ENCODE results near the gene CD70. TPM values are rescaled to one million over a fixed set of nuclear protein-coding genes. Genes with fewer than 3 reads are reported as not detected.
"Not testable (repeated sequence)": the region's sequence is repeated elsewhere in the genome, so short reads cannot be mapped to it uniquely, and the experiment has no call there.

The CD70 gene
- total RNA-seq, 2 experiments from 2014 or later, result 3.3 to 3.6 TPM

DNA sequence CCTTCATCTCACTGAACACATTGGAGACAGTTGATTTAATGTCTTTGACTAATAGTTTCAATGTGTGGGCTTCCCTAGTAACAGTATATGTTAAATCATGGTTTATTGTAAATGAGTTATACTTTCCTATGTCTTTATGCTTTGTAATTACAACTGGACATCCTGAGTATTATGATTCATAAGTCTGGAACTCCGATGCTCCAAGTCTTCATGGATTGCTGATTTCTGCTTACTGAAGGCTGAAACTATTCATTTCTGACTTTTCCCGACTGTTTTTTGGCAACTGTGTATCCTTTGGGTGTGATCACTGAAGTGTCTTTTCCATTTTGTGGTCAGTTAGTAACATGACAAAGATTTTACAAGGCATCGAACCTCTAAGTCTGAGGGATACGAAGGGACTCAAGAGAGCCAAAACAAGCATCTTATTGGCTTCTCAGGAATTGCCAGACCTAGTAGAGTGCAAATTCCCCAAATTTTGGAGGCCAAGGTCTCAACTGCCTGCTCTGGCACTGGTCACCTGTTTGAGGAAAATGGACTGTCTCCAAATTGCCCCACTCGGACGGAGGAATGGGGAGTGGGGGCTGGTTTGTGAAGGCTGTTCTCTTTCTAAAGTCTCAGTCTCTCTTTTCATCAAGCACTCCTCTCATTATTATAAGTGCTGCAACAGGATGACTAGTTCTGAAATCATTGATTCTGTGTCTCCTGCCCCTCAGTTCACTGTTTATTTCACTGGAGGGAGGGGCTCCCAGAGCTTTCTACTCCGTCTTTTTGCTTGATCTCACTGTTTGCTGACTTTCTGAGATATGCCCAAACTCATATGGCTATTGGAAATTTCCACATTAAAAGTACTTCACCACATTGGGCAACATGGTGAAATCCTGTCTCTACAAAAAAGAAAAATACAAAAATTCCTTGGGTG is 20.2 kb upstream of the CD70 start:
- ATAC-seq (peak; percentile 27), DNase-seq (no peak)
- H3K27ac Mint-ChIP-seq, result no peak overlapping the region
- peaks cover 3% of the 10 kb centered on the region for H3K36me3 Mint-ChIP-seq (ENCODE audit: low read depth)
- H3K27me3 Mint-ChIP-seq, result peaks cover 27% of the 10 kb centered on the region
- H3K4me3 Mint-ChIP-seq, result no peak overlapping the region
- CTCF ChIA-PET, result no interaction called here
- no peaks in the 10 kb centered on the region for H3K9me3 Mint-ChIP-seq (ENCODE audit: low read depth)
- intact Hi-C loops (cut with DNase I, micrococcal nuclease), result no loop called here
- POLR2A ChIA-PET, result interaction anchor here (0.6 kb wide), 1 partner anchor 28 kb away, joined by 5 read pairs; no protein-coding TSS in a partner anchor
- H3K4me1 Mint-ChIP-seq, result peaks cover 25% of the 10 kb centered on the region

DNA sequence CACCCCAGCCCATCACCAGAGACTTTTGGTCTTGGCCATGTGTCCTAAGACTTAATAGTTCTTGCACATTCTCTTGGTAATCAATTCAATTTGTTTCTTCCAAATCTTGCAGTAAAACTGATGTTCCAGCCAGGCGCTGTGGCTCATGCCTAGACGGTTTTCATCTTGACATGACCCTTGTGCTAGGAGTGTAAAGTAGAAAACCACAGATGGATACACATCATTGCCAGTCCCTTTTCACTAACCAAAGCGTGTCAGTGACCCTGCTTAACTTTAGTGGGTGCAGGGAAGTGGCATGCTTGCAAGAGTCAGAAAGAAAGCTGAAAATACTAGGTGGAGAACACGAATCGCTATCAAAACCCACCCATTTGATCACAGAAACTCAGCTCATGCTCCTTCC is 18.0 kb upstream of the CD70 start:
- Mint-ChIP-seq H3K4me3 (no peak overlapping the region), H3K36me3 (ENCODE audit: low read depth) (peaks cover 3% of the 10 kb centered on the region), H3K9me3 (ENCODE audit: low read depth) (no peaks in the 10 kb centered on the region), H3K4me1 (peaks cover 21% of the 10 kb centered on the region), H3K27me3 (peaks cover 23% of the 10 kb centered on the region), H3K27ac (no peak overlapping the region)
- intact Hi-C loops (cut with DNase I, micrococcal nuclease), result no loop called here
- DNase-seq, result no peak
- no peak for ATAC-seq
- CTCF ChIA-PET, result interaction anchor here (0.7 to 1.3 kb wide), 2 partner anchors 8 to 339 kb away, joined by 3 to 5 read pairs; no protein-coding TSS in a partner anchor
- POLR2A ChIA-PET, result no interaction called here

DNA sequence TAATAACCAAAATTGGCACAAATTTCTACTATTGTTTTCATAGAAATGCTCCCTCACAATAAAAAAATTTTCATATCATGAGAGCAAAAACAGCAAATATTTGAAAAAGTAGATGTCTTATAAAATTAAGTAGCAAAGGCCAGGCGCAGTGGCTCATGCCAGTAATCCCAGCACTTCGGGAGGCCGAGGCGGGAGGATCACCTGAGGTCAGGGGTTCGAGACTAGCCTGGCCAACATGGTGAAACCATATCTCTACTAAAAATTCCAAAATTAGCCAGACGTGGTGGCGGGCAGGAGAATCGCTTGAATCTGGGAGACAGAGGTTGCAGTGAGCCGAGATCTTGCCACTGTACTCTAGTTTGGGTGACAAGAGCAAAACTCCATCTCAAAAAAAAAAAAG is 17.2 kb upstream of the CD70 start:
- POLR2A ChIA-PET; CTCF ChIA-PET; intact Hi-C loops (cut with DNase I, micrococcal nuclease); H3K27ac Mint-ChIP-seq; H3K4me3 Mint-ChIP-seq; H3K36me3 Mint-ChIP-seq (ENCODE audit: low read depth); H3K9me3 Mint-ChIP-seq (ENCODE audit: low read depth); DNase-seq; ATAC-seq: not testable (repeated sequence)
- Mint-ChIP-seq H3K27me3 (peaks cover 21% of the 10 kb centered on the region), H3K4me1 (peaks cover 17% of the 10 kb centered on the region)

DNA sequence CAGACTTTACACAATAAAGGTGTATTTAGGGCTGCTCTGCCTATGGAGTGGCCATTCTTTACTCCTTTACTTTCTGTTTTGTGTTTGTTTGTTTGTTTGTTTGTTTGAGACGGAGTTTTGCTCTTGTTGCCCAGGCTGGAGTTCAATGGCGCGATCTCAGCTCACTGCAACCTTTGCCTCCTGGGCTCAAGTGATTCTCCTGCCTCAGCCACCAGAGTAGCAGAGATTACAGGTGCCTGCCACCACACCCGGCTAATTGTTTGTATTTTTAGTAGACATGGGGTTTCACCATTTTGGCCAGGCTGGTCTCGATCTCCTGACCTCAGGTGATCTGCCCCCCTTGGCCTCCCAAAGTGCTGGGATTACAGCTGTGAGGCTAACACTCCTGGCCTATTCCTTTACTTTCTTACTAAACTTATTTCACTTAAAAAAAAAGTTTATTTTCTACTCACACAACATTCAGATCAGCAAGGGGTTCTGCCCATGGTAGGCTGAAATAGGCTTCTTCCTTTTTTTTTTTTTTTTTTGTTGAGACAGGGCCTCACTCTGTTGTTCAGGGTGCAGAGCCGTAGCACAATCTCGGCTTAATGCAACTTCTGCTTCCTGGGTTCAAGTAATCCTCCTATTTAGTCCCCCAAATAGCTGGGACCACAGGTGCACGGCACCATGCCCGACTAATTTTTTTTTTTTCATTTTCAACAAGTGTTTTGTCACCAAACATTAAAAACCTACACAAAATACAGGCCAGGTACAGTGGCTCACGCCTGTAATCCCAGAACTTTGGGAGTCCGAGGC is 15.5 kb upstream of the CD70 start:
- H3K27ac Mint-ChIP-seq; H3K4me3 Mint-ChIP-seq; intact Hi-C loops (cut with DNase I, micrococcal nuclease); POLR2A ChIA-PET; H3K9me3 Mint-ChIP-seq (ENCODE audit: low read depth); CTCF ChIA-PET; DNase-seq; ATAC-seq; H3K36me3 Mint-ChIP-seq (ENCODE audit: low read depth): not testable (repeated sequence)
- Mint-ChIP-seq H3K27me3 (peaks cover 14% of the 10 kb centered on the region), H3K4me1 (peaks cover 16% of the 10 kb centered on the region)

DNA sequence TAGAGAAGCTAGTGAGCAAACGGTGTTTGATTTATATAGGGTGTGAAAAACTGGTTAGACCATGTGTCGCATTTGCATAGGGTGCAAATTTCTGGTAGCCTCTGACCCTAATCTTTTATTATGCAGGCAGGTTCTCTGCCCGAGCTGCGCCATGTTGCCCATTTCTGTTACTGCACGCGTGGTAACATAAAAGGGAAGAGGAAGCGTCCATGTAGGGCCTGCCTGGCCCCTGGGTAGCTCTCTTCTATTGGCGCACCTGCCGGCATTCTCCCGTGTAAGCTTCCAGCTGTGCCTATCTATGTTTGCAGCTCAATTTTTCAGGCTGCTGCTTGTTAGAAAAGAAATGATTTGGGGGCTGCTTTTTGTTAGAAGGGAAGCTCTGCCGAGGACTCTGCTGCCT is 14.0 kb upstream of the CD70 start:
- ChIA-PET CTCF (interaction anchor here (0.6 to 1.0 kb wide), 4 partner anchors 13 to 1973 kb away, joined by 3 to 5 read pairs (median 4); no protein-coding TSS in a partner anchor), POLR2A (interaction anchor here (0.6 kb wide), 1 partner anchor 321 kb away, joined by 5 read pairs; no protein-coding TSS in a partner anchor)
- H3K27ac Mint-ChIP-seq, result no peak overlapping the region
- H3K4me3 Mint-ChIP-seq, result no peak overlapping the region
- H3K36me3 Mint-ChIP-seq (ENCODE audit: low read depth), result no peaks in the 10 kb centered on the region
- peaks cover 21% of the 10 kb centered on the region for H3K4me1 Mint-ChIP-seq
- DNase-seq, result no peak
- H3K27me3 Mint-ChIP-seq, result peaks cover 5% of the 10 kb centered on the region
- intact Hi-C loops (cut with DNase I, micrococcal nuclease), result no loop called here
- no peaks in the 10 kb centered on the region for H3K9me3 Mint-ChIP-seq (ENCODE audit: low read depth)
- ATAC-seq, result no peak

DNA sequence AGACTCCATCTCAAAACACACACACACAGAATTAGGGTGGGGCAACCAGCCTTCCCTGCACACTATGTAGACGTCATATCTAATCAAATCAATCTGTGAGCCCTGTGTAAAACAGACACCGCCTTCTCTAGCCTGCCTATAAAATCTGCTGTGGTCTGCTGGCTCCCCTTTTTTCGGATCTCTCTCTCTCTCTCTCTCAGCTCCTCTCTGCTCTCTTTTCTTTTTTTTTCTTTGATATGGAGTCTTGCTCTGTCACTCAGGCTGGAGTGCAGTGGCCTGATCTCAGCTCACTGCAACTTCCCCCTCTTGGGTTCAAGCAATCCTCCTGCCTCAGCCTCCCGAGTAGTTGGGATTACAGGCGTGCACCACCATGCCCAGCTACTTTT is 11.8 kb upstream of the CD70 start:
- Mint-ChIP-seq H3K27ac (no peak overlapping the region), H3K4me1 (peaks cover 32% of the 10 kb centered on the region), H3K9me3 (ENCODE audit: low read depth) (no peaks in the 10 kb centered on the region), H3K27me3 (peaks cover 3% of the 10 kb centered on the region), H3K4me3 (no peak overlapping the region), H3K36me3 (ENCODE audit: low read depth) (no peaks in the 10 kb centered on the region)
- ATAC-seq (no peak), DNase-seq (no peak)
- ChIA-PET POLR2A (interaction anchor here (0.7 kb wide), 1 partner anchor 884 kb away, joined by 4 read pairs; no protein-coding TSS in a partner anchor), CTCF (interaction anchor here (1.1 kb wide), 1 partner anchor 637 kb away, joined by 3 read pairs; no protein-coding TSS in a partner anchor)
- intact Hi-C loops (cut with DNase I, micrococcal nuclease), result no loop called here

DNA sequence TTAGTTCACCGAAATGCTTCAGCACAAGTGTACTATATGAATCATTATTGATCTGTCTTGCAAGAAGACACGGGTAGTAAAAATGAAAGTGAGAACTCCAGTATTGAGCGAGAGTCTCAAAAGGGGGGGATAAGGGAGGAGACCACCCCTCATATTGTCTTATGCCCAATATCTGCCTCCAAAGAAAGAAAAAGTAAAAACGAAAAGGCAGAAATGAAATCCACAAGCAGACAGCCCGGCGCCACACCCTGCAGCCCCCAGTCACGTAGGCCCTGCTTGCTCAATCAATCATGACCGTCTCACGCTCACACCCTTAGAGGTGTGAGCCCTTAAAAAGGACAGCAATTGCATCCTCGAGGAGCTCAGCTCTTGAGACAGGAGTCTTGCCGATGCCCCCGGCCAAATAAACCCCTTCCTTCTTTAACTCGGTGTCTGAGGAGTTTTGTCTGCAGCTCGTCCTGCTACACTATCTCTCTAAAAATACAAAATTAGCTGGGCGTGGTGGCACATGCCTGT is 10.6 kb upstream of the CD70 start:
- H3K9me3 Mint-ChIP-seq (ENCODE audit: low read depth); POLR2A ChIA-PET; H3K36me3 Mint-ChIP-seq (ENCODE audit: low read depth); H3K4me3 Mint-ChIP-seq; H3K27me3 Mint-ChIP-seq: not testable (repeated sequence)
- ATAC-seq (peak; percentile 52), DNase-seq (peak; percentile 43)
- intact Hi-C loops (cut with DNase I, micrococcal nuclease), result loop anchor here in 1 of 2 experiments (2.0 kb wide), 1 partner anchor 15 kb away; no protein-coding TSS in a partner anchor
- H3K27ac Mint-ChIP-seq, result peak overlapping the region; percentile 30
- H3K4me1 Mint-ChIP-seq, result peaks cover 33% of the 10 kb centered on the region
- CTCF ChIA-PET, result interaction anchor here (0.7 to 1.2 kb wide), 2 partner anchors 8 to 49 kb away, joined by 3 to 5 read pairs; no protein-coding TSS in a partner anchor

DNA sequence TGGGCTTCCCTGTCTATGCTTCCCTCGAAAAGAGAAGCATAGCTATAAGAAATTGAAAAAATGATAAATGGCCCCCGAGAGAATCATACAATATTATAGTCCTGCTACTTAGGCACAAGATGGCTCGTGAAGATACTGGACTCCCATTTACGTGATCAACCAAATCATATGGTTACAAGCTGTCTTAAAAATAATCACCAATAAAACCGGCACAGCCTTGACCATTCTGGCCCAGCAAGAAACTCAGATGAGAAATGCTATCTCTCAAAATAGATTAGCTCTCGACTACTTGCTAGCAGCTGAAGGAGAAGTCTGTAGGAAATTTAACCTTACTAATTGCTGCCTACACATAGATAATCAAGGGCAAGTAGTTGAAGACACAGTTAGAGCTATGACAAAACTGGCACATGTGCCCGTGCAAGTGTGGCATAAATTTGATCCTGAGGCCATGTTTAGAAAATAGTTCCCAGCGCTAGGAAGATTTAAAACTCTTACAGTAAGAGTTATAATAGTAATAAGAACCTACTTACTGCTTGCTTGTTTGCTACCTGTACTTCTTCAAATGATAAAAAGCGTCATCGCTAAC is 10.1 kb upstream of the CD70 start:
- not testable (repeated sequence) for H3K9me3 Mint-ChIP-seq (ENCODE audit: low read depth); H3K27ac Mint-ChIP-seq; H3K27me3 Mint-ChIP-seq; H3K4me3 Mint-ChIP-seq; H3K36me3 Mint-ChIP-seq (ENCODE audit: low read depth); ATAC-seq; DNase-seq
- POLR2A ChIA-PET, result interaction anchor here (0.6 kb wide), 1 partner anchor 103 kb away, joined by 7 read pairs; no protein-coding TSS in a partner anchor
- CTCF ChIA-PET, result interaction anchor here (1.2 to 1.3 kb wide), 2 partner anchors 9 to 32 kb away, joined by 3 to 5 read pairs; no protein-coding TSS in a partner anchor
- H3K4me1 Mint-ChIP-seq, result peaks cover 33% of the 10 kb centered on the region
- intact Hi-C loops (cut with DNase I, micrococcal nuclease), result loop anchor here in 1 of 2 experiments (2.0 kb wide), 1 partner anchor 16 kb away; no protein-coding TSS in a partner anchor

DNA sequence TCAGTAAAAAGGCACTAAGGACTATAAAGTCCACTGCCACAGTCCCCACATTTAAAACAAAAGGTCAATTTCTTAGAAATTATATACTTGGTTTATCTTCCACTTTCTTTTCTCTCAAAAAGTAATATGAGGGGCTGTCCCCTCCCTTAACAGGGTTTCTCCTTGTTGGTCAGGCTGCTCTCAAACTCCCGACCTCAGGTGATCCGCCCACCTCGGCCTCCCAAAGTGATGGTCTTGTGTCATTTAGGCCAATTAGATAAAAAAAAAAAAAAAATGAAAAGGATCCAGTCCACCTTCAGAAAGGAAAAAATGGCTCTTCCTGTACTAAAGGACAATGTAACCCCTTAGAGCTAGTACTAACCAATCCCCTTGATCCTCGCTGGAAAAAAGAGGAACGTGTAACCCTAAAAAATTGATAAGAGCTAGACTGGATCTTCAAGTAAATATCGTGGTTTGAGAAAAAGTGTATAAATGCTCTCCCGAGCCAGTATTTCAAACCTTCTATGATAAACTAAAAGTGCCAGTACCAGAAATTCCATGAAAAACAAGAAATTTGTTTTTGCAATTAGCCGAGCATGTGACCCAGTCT is 9.0 kb upstream of the CD70 start:
- H3K27me3 Mint-ChIP-seq, result peaks cover 6% of the 10 kb centered on the region
- ChIA-PET CTCF (interaction anchor here (1.3 kb wide), 1 partner anchor 33 kb away, joined by 3 read pairs; no protein-coding TSS in a partner anchor), POLR2A (interaction anchor here (0.6 kb wide), 1 partner anchor 102 kb away, joined by 7 read pairs; no protein-coding TSS in a partner anchor)
- no peak overlapping the region for H3K27ac Mint-ChIP-seq
- H3K36me3 Mint-ChIP-seq (ENCODE audit: low read depth), result no peaks in the 10 kb centered on the region
- H3K4me1 Mint-ChIP-seq, result peaks cover 37% of the 10 kb centered on the region
- intact Hi-C loops (cut with DNase I, micrococcal nuclease), result loop anchor here in 1 of 2 experiments (2.0 kb wide), 1 partner anchor 17 kb away; no protein-coding TSS in a partner anchor
- no peak overlapping the region for H3K4me3 Mint-ChIP-seq
- ATAC-seq, result no peak
- no peaks in the 10 kb centered on the region for H3K9me3 Mint-ChIP-seq (ENCODE audit: low read depth)
- no peak for DNase-seq

DNA sequence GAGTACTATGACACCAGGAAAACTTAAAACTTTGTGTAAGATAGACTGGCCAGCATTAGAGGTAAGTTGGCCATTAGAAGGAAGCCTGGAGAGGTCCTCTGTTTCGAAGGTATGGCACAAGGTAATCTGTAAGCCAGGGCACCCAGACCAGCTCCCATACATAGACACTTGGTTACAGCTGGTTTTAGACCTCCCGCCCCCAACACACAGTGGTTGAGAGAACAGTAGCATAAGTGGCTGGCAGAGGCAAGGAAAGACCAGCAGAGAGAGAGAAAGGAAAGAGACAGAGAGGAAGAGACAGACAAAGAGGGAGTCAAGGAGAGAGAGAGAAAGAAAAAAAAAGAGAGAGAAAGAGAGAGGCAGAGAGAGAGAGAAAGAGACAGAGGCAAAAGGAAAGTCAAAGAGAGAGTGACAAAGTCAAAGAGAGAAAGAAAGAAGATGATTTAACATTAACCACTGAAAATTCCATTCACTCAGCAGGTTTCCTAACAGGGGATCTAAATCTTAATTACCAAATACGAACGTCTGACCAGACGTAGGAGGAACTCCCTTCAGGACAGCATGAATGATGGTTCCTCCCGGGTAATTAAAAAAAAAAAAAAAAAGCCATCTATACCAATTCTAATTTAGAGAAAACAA is 7.4 kb upstream of the CD70 start:
- POLR2A ChIA-PET; H3K36me3 Mint-ChIP-seq (ENCODE audit: low read depth); H3K9me3 Mint-ChIP-seq (ENCODE audit: low read depth); CTCF ChIA-PET; DNase-seq; H3K4me3 Mint-ChIP-seq: not testable (repeated sequence)
- H3K4me1 Mint-ChIP-seq, result peaks cover 37% of the 10 kb centered on the region
- peak overlapping the region; percentile 19 for H3K27ac Mint-ChIP-seq
- intact Hi-C loops (cut with DNase I, micrococcal nuclease), result loop anchor here in 1 of 2 experiments (1.0 kb wide), 1 partner anchor 18 kb away; no protein-coding TSS in a partner anchor
- ATAC-seq, result peak; percentile 31
- H3K27me3 Mint-ChIP-seq, result peaks cover 13% of the 10 kb centered on the region
